MM.1S (cell line): ENCODE results near the gene SSBP1.

Source experiments
- DNase-seq: peaks from one replicate; pipeline ENCODE4 v3.0.0-alpha.2; 2015
- H2AFZ ChIP-seq: fragments of 300-600 bp; sonication (generic); 2 replicates; pipeline ENCODE4 v1.6.0; 2016; ENCODE audit warnings: antibody characterized with exemption, low read length
- H3F3A ChIP-seq: fragments of 300-600 bp; sonication (generic); 2 replicates; pipeline ENCODE4 v1.6.1; 2016; ENCODE audit warnings: mild to moderate bottlenecking, antibody characterized with exemption, low read length, moderate library complexity, mixed read lengths; ENCODE audit not compliant: insufficient read depth
- H3K27ac ChIP-seq: fragments of 300-600 bp; sonication (generic); 2 replicates; pipeline ENCODE4 v1.5.1; 2016; ENCODE audit warnings: mild to moderate bottlenecking, low read length
- H3K27me3 ChIP-seq: fragments of 300-600 bp; sonication (generic); replicated peaks from 2 replicates; pipeline ENCODE4 v1.6.0; 2016; ENCODE audit warnings: low read length; ENCODE audit not compliant: insufficient read depth
- H3K36me3 ChIP-seq: fragments of 300-600 bp; sonication (generic); replicated peaks from 2 replicates; pipeline ENCODE4 v1.6.1; 2016; ENCODE audit warnings: mild to moderate bottlenecking, low read length, mixed read lengths; ENCODE audit not compliant: insufficient read depth
- H3K4me1 ChIP-seq: fragments of 300-600 bp; sonication (generic); 2 replicates; pipeline ENCODE4 v1.6.1; 2016; ENCODE audit warnings: low read length, mixed read lengths
- H3K4me2 ChIP-seq: fragments of 300-600 bp; sonication (generic); 2 replicates; pipeline ENCODE4 v1.6.0; 2016; ENCODE audit warnings: low read depth, low read length
- H3K4me3 ChIP-seq: fragments of 300-600 bp; sonication (generic); 2 replicates; pipeline ENCODE4 v1.5.1; 2016; ENCODE audit warnings: low read length, mixed read lengths
- H3K79me2 ChIP-seq: fragments of 300-600 bp; sonication (generic); 2 replicates; pipeline ENCODE4 v1.6.1; 2016; ENCODE audit warnings: mixed run types, low read length, mixed read lengths
- H3K9ac ChIP-seq: fragments of 300-600 bp; sonication (generic); 2 replicates; pipeline ENCODE4 v1.6.1; 2016; ENCODE audit warnings: low read length, mixed read lengths
- H3K9me2 ChIP-seq: fragments of 300-600 bp; sonication (generic); replicated peaks from 2 replicates; pipeline ENCODE4 v1.6.1; 2016; ENCODE audit warnings: mild to moderate bottlenecking, low read length, mixed read lengths; ENCODE audit not compliant: insufficient read depth
- H3K9me3 ChIP-seq: fragments of 300-600 bp; sonication (generic); replicated peaks from 2 replicates; pipeline ENCODE4 v1.6.1; 2016; ENCODE audit warnings: mild to moderate bottlenecking, low read length, mixed read lengths; ENCODE audit not compliant: insufficient read depth
- H4K20me1 ChIP-seq: fragments of 300-600 bp; sonication (generic); 2 replicates; pipeline ENCODE4 v1.6.1; 2016; ENCODE audit warnings: mild to moderate bottlenecking, low read length, moderate library complexity, mixed read lengths; ENCODE audit not compliant: insufficient read depth
- CTCF ChIP-seq: fragments of 300-600 bp; sonication (generic); IDR thresholded peaks from 2 replicates; pipeline ENCODE4 v1.5.1; 2016; ENCODE audit warnings: antibody characterized with exemption, low read length, mixed read lengths
- EZH2 ChIP-seq: fragments of 300-600 bp; sonication (generic); optimal IDR thresholded peaks from 2 replicates; pipeline ENCODE3; 2017; ENCODE audit warnings: low read depth, mild to moderate bottlenecking, antibody characterized with exemption, low read length, mixed read lengths
- EZH2phosphoT487 ChIP-seq: fragments of 300-600 bp; sonication (generic); IDR thresholded peaks from 2 replicates; pipeline ENCODE4 v1.6.1; 2018; ENCODE audit warnings: antibody characterized with exemption, low read length

The SSBP1 gene

GRCh38 chr7:141704741-141705140 is 33.4 kb upstream of the SSBP1 start:
- Histone ChIP-seq H3F3A (peaks cover 5% of the 10 kb centered on the region; the same call in 1 of the 2 replicates), H3K9me2 (no peaks in the 10 kb centered on the region), H4K20me1 (no peaks in the 10 kb centered on the region), H3K79me2 (0 out of 2 replicates have a peak, but pooled peaks cover 7% of the 10 kb centered on the region), H3K9ac (no peak overlapping the region), H3K4me1 (peaks cover 8% of the 10 kb centered on the region), H3K27me3 (0 out of 2 replicates have a peak, but pooled peaks cover 12% of the 10 kb centered on the region), H3K4me3 (no peak overlapping the region), H3K9me3 (no peaks in the 10 kb centered on the region), H3K27ac (no peak overlapping the region), H2AFZ (no peak overlapping the region), H3K4me2 (no peak overlapping the region), H3K36me3 (no peaks in the 10 kb centered on the region)
- no peak for DNase-seq
- TF ChIP-seq CTCF (no peak), EZH2 (no peak), EZH2phosphoT487 (no peak)

GRCh38 chr7:141706239-141707064 is 31.7 kb upstream of the SSBP1 start:
- DNase-seq, result no peak
- TF ChIP-seq CTCF (no peak), EZH2phosphoT487 (no peak), EZH2 (no peak)
- no peaks in the 10 kb centered on the region for H3F3A ChIP-seq
- H3K36me3 ChIP-seq, result no peaks in the 10 kb centered on the region
- H2AFZ ChIP-seq, result no peak overlapping the region
- no peaks in the 10 kb centered on the region for H4K20me1 ChIP-seq
- H3K4me2 ChIP-seq, result no peak overlapping the region
- no peak overlapping the region for H3K4me3 ChIP-seq
- H3K9me2 ChIP-seq, result no peaks in the 10 kb centered on the region
- no peaks in the 10 kb centered on the region for H3K9me3 ChIP-seq
- no peaks in the 10 kb centered on the region for H3K79me2 ChIP-seq
- no peak overlapping the region for H3K27ac ChIP-seq
- peaks cover 5% of the 10 kb centered on the region for H3K4me1 ChIP-seq
- 0 out of 2 replicates have a peak, but pooled peaks cover 12% of the 10 kb centered on the region for H3K27me3 ChIP-seq
- no peak overlapping the region for H3K9ac ChIP-seq

- DNase-seq, result no peak
- Histone ChIP-seq H3K4me3 (no peak within 1 kb of the TSS), H3K9me3 (no peaks in the 10 kb centered on the region), H3K27ac (no peak within 1 kb of the TSS), H3K4me2 (no peak within 1 kb of the TSS), H4K20me1 (no peaks in the 10 kb centered on the region), H3K9me2 (no peaks in the 10 kb centered on the region), H3K79me2 (no peaks in the 10 kb centered on the region), H3F3A (no peaks in the 10 kb centered on the region), H3K27me3 (0 out of 2 replicates have a peak, but pooled peaks cover 3% of the 10 kb centered on the region), H3K9ac (no peak within 1 kb of the TSS), H2AFZ (no peak within 1 kb of the TSS), H3K4me1 (no peaks in the 10 kb centered on the region), H3K36me3 (no peaks in the 10 kb centered on the region)
- no peak for TF ChIP-seq EZH2
- no peak for TF ChIP-seq EZH2phosphoT487
- no peak for TF ChIP-seq CTCF
Measured at GRCh38 chr7:141708351-141708750, 29.8 kb upstream of the SSBP1 start, which contains the start of gene WEE2. Gene WEE2 (plus strand): TSS chr7:141708353. CDS start chr7:141708759, 406 bp downstream.
